GM12878 (cell line): ENCODE measurements around the gene RPL32. TPM values are rescaled to one million over a fixed set of nuclear protein-coding genes. Genes with fewer than 3 reads are reported as not detected.
A peak's percentile ranks its signal among the peaks of the same experiment; 100 is the strongest.

Source experiments
- ATAC-seq: fragments of 200-7000 bp; cut with Tn5 transposase; 3 replicates; pipeline ENCODE4 v1.9.1; 2020; ENCODE audit warnings: mild to moderate bottlenecking, moderate library complexity
- BruUV-seq: library from RNA; stranded (reverse); fragments of 400-500 nt; replicated peaks from 2 replicates; lab custom pipeline; 2021; lab: Mats Ljungman, UMichigan
- CTCF ChIA-PET: fragments of 300-600 bp; sonication (Branson Sonifier 250); formaldehyde crosslinking; extraction: SDS; loops from one replicate; lab custom pipeline; 2021; ENCODE audit warnings: inconsistent platforms; lab: Yijun Ruan, JAX
- POLR2A ChIA-PET: fragments of 350-600 bp; formaldehyde crosslinking; extraction: SDS; loops from one replicate; lab custom pipeline; 2021; ENCODE audit warnings: inconsistent platforms; lab: Charles Lee
- RAD21 ChIA-PET: fragments of 300-600 bp; sonication (Branson Sonifier 250); formaldehyde crosslinking; loops from one replicate; lab custom pipeline; 2023; ENCODE audit warnings: antibody characterized with exemption; ENCODE audit not compliant: unreplicated experiment; lab: Charles Lee
- SMC1A ChIA-PET: fragments of 300-600 bp; sonication (Branson Sonifier 250); formaldehyde crosslinking; loops from one replicate; lab custom pipeline; 2023; ENCODE audit not compliant: unreplicated experiment, uncharacterized antibody; lab: Charles Lee
- DNase-seq: peaks from one replicate; pipeline ENCODE4 v3.0.0-alpha.2; 2011; ENCODE audit warnings: low read depth, low spot score
- FAIRE-seq: peaks from 3 replicates; lab custom pipeline; 2011; peaks lifted over from hg19 to GRCh38; lab: Jason Lieb, UNC
- H2AFZ ChIP-seq: 2 replicates; pipeline ENCODE4 v1.6.0; 2011; ENCODE audit warnings: low read depth, low read length, control low read depth; ENCODE audit not compliant: control insufficient read depth
- H3K27ac ChIP-seq: 2 replicates; pipeline ENCODE4 v1.5.1; 2011; ENCODE audit warnings: control low read depth; ENCODE audit not compliant: control insufficient read depth, insufficient read depth
- H3K27me3 ChIP-seq, 2 experiments: replicated peaks in 1 of 2; 2 replicates each; pipeline versions ENCODE4 v1.6.0 to v1.6.1; 2011; ENCODE audit warnings: low read length in 1 of 2; ENCODE audit not compliant: control insufficient read depth in 2 of 2, insufficient read depth in 2 of 2
- H3K36me3 ChIP-seq, 2 experiments: 2 replicates each; pipeline ENCODE4 v1.5.1; 2011; ENCODE audit warnings: low read length in 1 of 2; ENCODE audit not compliant: control insufficient read depth in 2 of 2, insufficient read depth in 2 of 2
- H3K4me1 ChIP-seq: 2 replicates; pipeline ENCODE4 v1.6.1; 2011; ENCODE audit warnings: mild to moderate bottlenecking, low read length, moderate library complexity, mixed read lengths; ENCODE audit not compliant: control insufficient read depth, insufficient read depth
- H3K4me2 ChIP-seq: 2 replicates; pipeline ENCODE4 v1.6.0; 2011; ENCODE audit warnings: control low read depth; ENCODE audit not compliant: control insufficient read depth, insufficient read depth
- H3K4me3 ChIP-seq: fragments of 200-600 bp; sonication (generic); 2 replicates; pipeline ENCODE4 v1.5.1; 2016
- H3K79me2 ChIP-seq: 2 replicates; pipeline ENCODE4 v1.6.0; 2011; ENCODE audit warnings: low read length; ENCODE audit not compliant: control insufficient read depth, insufficient read depth
- H3K9ac ChIP-seq: 2 replicates; pipeline ENCODE4 v1.8.0; 2011; ENCODE audit warnings: low read length, control low read depth, mixed read lengths; ENCODE audit not compliant: control insufficient read depth, insufficient read depth
- H3K9me3 ChIP-seq: replicated peaks from 3 replicates; pipeline ENCODE4 v1.5.1; 2011; ENCODE audit warnings: mild to moderate bottlenecking, low read length; ENCODE audit not compliant: control insufficient read depth, insufficient read depth
- H4K20me1 ChIP-seq: 2 replicates; pipeline ENCODE4 v1.6.0; 2011; ENCODE audit not compliant: control insufficient read depth, insufficient read depth
- ATF7 ChIP-seq: fragments of 450-650 bp; IDR thresholded peaks from 2 replicates; pipeline ENCODE4 v1.6.1; 2016; ENCODE audit warnings: low read depth, mild to moderate bottlenecking
- CREB1 ChIP-seq: IDR thresholded peaks from 2 replicates; pipeline ENCODE4 v1.6.1; 2012; ENCODE audit warnings: low read depth, mild to moderate bottlenecking, inconsistent platforms
- CREM ChIP-seq: IDR thresholded peaks from 2 replicates; pipeline ENCODE4 v1.6.1; 2014; ENCODE audit warnings: antibody characterized with exemption, low read depth
- E2F4 ChIP-seq: IDR thresholded peaks from 2 replicates; pipeline ENCODE4 v1.6.1; 2012; ENCODE audit warnings: low read depth, low read length, improper control_type of control experiment
- ESRRA ChIP-seq: IDR thresholded peaks from 2 replicates; pipeline ENCODE4 v1.6.1; 2012; ENCODE audit warnings: mild to moderate bottlenecking, low read length, improper control_type of control experiment
- EZH2 ChIP-seq: IDR thresholded peaks from 2 replicates; pipeline ENCODE4 v1.6.1; 2012; ENCODE audit warnings: low read depth, mild to moderate bottlenecking, control low read depth, inconsistent platforms, low read length, borderline replicate concordance; ENCODE audit not compliant: control insufficient read depth
- FOS ChIP-seq: IDR thresholded peaks from 3 replicates; pipeline ENCODE4 v1.6.1; 2011; ENCODE audit warnings: borderline replicate concordance; ENCODE audit not compliant: insufficient read length; ENCODE audit errors: extremely low read depth
- FOXM1 ChIP-seq: IDR thresholded peaks from 2 replicates; pipeline ENCODE4 v1.6.1; 2012; ENCODE audit warnings: low read depth, mild to moderate bottlenecking, inconsistent platforms, low read length, moderate library complexity
- KDM1A ChIP-seq: fragments of 200-600 bp; sonication (generic); IDR thresholded peaks from 2 replicates; pipeline ENCODE4 v1.6.1; 2016; ENCODE audit warnings: borderline replicate concordance
- MYB ChIP-seq: fragments of 150-350 bp; IDR thresholded peaks from 2 replicates; pipeline ENCODE4 v1.6.1; 2014; ENCODE audit warnings: mild to moderate bottlenecking, low read depth, low read length, borderline replicate concordance
- NR2F1 ChIP-seq: fragments of 450-650 bp; conservative IDR thresholded peaks from 2 replicates; pipeline ENCODE4 v1.6.1; 2017; ENCODE audit warnings: mild to moderate bottlenecking
- PAX8 ChIP-seq: fragments of 450-650 bp; IDR thresholded peaks from 2 replicates; pipeline ENCODE4 v1.6.1; 2017; ENCODE audit warnings: mild to moderate bottlenecking, moderate library complexity
- SIN3A ChIP-seq: IDR thresholded peaks from 2 replicates; pipeline ENCODE4 v1.6.1; 2012; ENCODE audit warnings: low read depth, low read length, improper control_type of control experiment
- SP1 ChIP-seq: IDR thresholded peaks from one replicate; pipeline ENCODE4 v1.6.1; 2011; ENCODE audit warnings: low read depth, low read length
- TCF12 ChIP-seq: IDR thresholded peaks from 2 replicates; pipeline ENCODE4 v1.6.1; 2011; ENCODE audit warnings: low read depth, mild to moderate bottlenecking, low read length
- YY1 ChIP-seq: IDR thresholded peaks from 2 replicates; pipeline ENCODE4 v1.6.1; 2011; ENCODE audit warnings: low read depth, mild to moderate bottlenecking, low read length
- ZBTB33 ChIP-seq: fragments of 450-650 bp; IDR thresholded peaks from 2 replicates; pipeline ENCODE4 v1.6.1; 2017; ENCODE audit warnings: mild to moderate bottlenecking
- ZSCAN29 ChIP-seq: fragments of 450-650 bp; IDR thresholded peaks from 2 replicates; pipeline ENCODE4 v1.6.1; 2017; ENCODE audit warnings: mild to moderate bottlenecking, moderate library complexity
- WGBS: methylation state at CpG from one replicate; pipeline ENCODE4 v1.1.6; 2016; ENCODE audit warnings: low lambda C conversion rate; ENCODE audit not compliant: insufficient replicate concordance, insufficient coverage; ENCODE audit errors: missing lambda C conversion rate; 5-methylcytosine and 5-hydroxymethylcytosine counted together
- in situ Hi-C: fragments of 300-500 bp; cut with MboI; formaldehyde crosslinking; loops from 9 replicates; pipeline ENCODE4 v1.14.3; 2018; ENCODE audit warnings: mixed read lengths
- intact Hi-C: fragments of 100-400 bp; cut with micrococcal nuclease; formaldehyde crosslinking; loops from one replicate; pipeline ENCODE4 v1.14.2; 2022; ENCODE audit not compliant: unreplicated experiment
- polyA plus RNA-seq, 11 experiments: library from polyadenylated mRNA; depleted of rRNA in 4 of 11; unstranded in 6 of 11; stranded (reverse) in 5 of 11; fragments of >200 nt; fragmentation: Nextera tagmentation in 4 of 11; fragmentation: Illumina TruSeq in 1 of 11; extraction: Ambion mirVana in 4 of 11; extraction: Trizol in 1 of 11; gene quantifications; 1 replicate in 1 of 11; 2 replicates in 10 of 11; pipeline versions ENCODE4 v1.2.1 to v1.2.3, GENCODE V29; 2011 to 2016; ENCODE audit warnings: inconsistent platforms in 2 of 11, missing spikeins in 2 of 11, low read depth in 1 of 11
- total RNA-seq, 4 experiments: library from RNA; depleted of rRNA in 3 of 4; stranded (reverse); fragments of >200 nt in 3 of 4; fragmentation: Illumina TruSeq in 1 of 4; extraction: Trizol in 1 of 4; gene quantifications; 2 replicates each; pipeline versions ENCODE4 v1.2.1 to v1.2.3, GENCODE V29; 2013 to 2021
- TF ChIP-seq, protein P1 (sequence below): fragments of 450-650 bp; IDR thresholded peaks from 2 replicates; pipeline ENCODE4 v1.6.1; 2017; ENCODE audit warnings: borderline replicate concordance
- TF ChIP-seq, protein P2 (sequence below): fragments of 450-650 bp; IDR thresholded peaks from 2 replicates; pipeline ENCODE4 v1.6.1; 2017; ENCODE audit warnings: low read depth, mild to moderate bottlenecking, moderate library complexity

Gene RPL32
- total and polyA plus RNA-seq, 10 of the 15 experiments (the other 5 are each of a cell fraction or from before 2014, with no cell fraction given), result 1,533 to 5,147 (median 3,350) TPM

DNA sequence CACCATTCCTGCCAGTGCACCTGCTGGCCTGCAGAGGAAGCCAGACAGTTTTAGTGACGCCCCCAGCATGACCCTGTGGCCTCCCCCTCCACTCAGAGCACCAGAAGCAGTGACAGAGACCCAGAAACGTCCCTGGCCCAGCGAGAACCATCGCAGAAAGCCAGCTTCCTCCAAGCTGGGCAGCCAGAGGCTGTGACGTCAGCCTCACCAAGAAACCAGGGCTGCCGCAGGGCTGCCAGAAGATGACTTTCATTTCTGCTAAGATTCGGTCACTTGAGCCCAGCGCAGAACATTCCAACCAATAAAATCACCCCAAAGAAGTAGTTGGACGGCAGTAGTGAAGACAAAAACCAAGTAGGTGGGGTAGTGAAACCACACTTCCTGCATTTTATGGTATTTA, 29.6 kb upstream of the RPL32 start:
- peak overlapping the region; percentile 65 for H2AFZ ChIP-seq
- intact Hi-C loops (no loop called here), in situ Hi-C loops (loop anchor here (5.0 kb wide), 1 partner anchor 959 kb away; no protein-coding TSS in a partner anchor)
- ChIA-PET CTCF (interaction anchor here (0.7 to 15.3 kb wide), 6 partner anchors 9 to 113 kb away, joined by 3 to 271 read pairs (median 4); partner anchors contain the start of gene RPL32), SMC1A (interaction anchor here (6.7 kb wide), 1 partner anchor 18 kb away, joined by 103 read pairs; no protein-coding TSS in a partner anchor), RAD21 (interaction anchor here (1.1 to 2.4 kb wide), 4 partner anchors 14 to 21 kb away, joined by 5 to 9 read pairs (median 7); no protein-coding TSS in a partner anchor), POLR2A (interaction anchor here (2.8 kb wide), 1 partner anchor 19 kb away, joined by 7 read pairs; no protein-coding TSS in a partner anchor)
- no peaks in the 10 kb centered on the region; a peak in 1 of 4 replicates for H3K27me3 ChIP-seq
- no TSS peak for BruUV-seq
- H3K79me2 ChIP-seq, result no peaks in the 10 kb centered on the region
- peak overlapping the region; percentile 75 for H3K4me2 ChIP-seq
- no peaks in the 10 kb centered on the region for H3K9me3 ChIP-seq
- H3K9ac ChIP-seq, result no peak overlapping the region
- peak overlapping the region; percentile 10; the same call in 1 of the 2 replicates for H3K4me3 ChIP-seq
- H3K4me1 ChIP-seq, result peaks cover 32% of the 10 kb centered on the region
- 22% methylated on average over 9 of the region's 9 CpGs for WGBS
- DNase-seq (no peak), ATAC-seq (peak; percentile 75), FAIRE-seq (peak; percentile 85)
- peak overlapping the region; percentile 37 for H3K27ac ChIP-seq
- H3K36me3 ChIP-seq, result no peaks in the 10 kb centered on the region
- H4K20me1 ChIP-seq, result no peaks in the 10 kb centered on the region
- TF ChIP-seq E2F4 (no peak), KDM1A (no peak), TCF12 (no peak), SP1 (no peak), EZH2 (no peak), ZSCAN29 (no peak), PAX8 (no peak), ESRRA (no peak), ATF7 (peak; percentile 70), CREB1 (peak; percentile 62; the same call in 1 of the 2 replicates), SIN3A (no peak), YY1 (no peak), ZBTB33 (no peak), FOS (no peak), FOXM1 (no peak), NR2F1 (no peak), MYB (no peak), CREM (peak; percentile 59; the same call in 1 of the 2 replicates)
- TF ChIP-seq, protein P1, sequence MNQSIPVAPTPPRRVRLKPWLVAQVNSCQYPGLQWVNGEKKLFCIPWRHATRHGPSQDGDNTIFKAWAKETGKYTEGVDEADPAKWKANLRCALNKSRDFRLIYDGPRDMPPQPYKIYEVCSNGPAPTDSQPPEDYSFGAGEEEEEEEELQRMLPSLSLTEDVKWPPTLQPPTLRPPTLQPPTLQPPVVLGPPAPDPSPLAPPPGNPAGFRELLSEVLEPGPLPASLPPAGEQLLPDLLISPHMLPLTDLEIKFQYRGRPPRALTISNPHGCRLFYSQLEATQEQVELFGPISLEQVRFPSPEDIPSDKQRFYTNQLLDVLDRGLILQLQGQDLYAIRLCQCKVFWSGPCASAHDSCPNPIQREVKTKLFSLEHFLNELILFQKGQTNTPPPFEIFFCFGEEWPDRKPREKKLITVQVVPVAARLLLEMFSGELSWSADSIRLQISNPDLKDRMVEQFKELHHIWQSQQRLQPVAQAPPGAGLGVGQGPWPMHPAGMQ, result no peak
- TF ChIP-seq, protein P2, sequence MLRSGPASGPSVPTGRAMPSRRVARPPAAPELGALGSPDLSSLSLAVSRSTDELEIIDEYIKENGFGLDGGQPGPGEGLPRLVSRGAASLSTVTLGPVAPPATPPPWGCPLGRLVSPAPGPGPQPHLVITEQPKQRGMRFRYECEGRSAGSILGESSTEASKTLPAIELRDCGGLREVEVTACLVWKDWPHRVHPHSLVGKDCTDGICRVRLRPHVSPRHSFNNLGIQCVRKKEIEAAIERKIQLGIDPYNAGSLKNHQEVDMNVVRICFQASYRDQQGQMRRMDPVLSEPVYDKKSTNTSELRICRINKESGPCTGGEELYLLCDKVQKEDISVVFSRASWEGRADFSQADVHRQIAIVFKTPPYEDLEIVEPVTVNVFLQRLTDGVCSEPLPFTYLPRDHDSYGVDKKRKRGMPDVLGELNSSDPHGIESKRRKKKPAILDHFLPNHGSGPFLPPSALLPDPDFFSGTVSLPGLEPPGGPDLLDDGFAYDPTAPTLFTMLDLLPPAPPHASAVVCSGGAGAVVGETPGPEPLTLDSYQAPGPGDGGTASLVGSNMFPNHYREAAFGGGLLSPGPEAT, result no peak
